NCI-H2227 (cell line): ENCODE data around the gene PLPP7.
"Not testable (repeated sequence)": the region's sequence is repeated elsewhere in the genome, so short reads cannot be mapped to it uniquely, and the experiment has no call there.

Experiments used
- DNase-seq: peaks from one replicate; lab custom pipeline; 2025; ENCODE audit not compliant: unreplicated experiment; lab: John Stamatoyannopoulos, UW

Gene PLPP7

GRCh38 chr9:131289301-131290035, at the start of gene PLPP7:
PLPP7 (plus strand) TSS chr9:131289723; CDS start chr9:131289998, 275 bp downstream.
- DNase-seq: peak; percentile 75

- DNase-seq: no peak
Measured at GRCh38 chr9:131240047-131240921, 49.2 kb upstream of the PLPP7 start.

- not testable (repeated sequence) for DNase-seq
Measured at GRCh38 chr9:131244331-131244730, 45.2 kb upstream of the PLPP7 start.

- DNase-seq: no peak
Measured at GRCh38 chr9:131246618-131247017, 42.9 kb upstream of the PLPP7 start.

DNA sequence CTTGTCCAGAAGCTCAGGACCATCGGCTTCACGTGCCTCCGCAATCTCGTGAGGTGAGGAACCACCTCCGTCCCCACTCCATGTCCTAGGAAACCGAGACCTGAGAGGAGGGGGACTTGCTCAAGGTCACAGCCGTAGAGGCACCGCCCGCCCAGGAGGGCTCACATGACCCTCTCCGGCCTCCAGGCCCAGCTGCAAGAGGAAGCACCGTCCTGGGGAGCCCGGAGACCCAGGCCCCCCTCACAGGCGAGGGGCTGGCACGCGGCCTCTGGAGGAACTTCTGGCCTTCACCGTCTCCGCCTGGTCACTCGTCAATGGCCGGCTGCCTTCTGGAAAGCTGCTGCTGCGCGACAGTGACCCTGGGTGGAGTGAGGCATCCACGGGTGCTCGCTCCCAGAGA, 37.4 kb upstream of the PLPP7 start:
- DNase-seq: no peak

- DNase-seq: no peak
Measured at GRCh38 chr9:131253891-131254491, 35.5 kb upstream of the PLPP7 start.

DNA sequence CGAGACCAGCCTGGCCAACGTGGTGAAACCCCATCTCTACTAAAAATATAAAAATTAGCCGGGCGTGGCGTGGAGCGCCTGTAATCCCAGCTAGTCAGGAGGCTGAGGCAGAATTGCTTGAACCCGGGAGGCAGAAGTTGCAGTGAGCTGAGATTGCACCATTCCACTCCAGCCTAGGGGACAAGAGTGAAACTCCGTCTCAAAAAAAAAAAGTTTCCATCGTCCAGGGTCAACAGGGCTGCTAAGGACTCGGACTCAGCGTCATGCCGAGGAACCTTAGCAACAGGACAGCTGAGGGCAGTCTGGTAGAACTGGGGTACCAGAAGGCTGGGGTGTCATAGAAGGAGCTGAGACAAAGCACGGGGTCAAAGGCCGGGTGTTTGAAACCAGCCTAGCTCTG, 34.9 kb upstream of the PLPP7 start:
- DNase-seq: no peak

DNA sequence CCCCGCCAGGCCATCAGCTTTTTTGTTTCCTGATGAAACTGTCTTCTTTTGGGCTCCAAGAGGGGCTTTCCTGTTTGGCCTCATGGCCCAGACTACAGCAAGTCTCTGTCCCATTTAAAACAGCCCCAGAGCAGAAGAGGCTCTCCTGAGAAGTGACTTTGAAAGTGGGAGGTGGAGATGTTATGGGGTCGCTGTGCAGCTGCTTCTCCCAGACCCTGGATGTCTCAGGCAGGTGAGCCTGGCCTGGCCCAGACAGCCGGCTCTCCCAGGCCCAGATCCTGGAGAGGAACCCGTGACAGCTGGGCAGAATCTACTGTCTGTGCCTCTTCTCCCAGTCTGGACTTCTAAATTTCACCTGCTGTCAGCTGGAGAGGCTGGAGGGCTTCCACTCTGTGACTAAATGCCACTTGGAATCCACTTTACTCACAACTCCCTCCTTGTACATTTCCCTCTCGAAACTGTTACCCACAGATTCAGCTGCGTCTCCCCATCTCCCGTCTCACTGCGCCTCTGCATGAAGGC, 33.8 kb upstream of the PLPP7 start:
- DNase-seq: no peak

- no peak for DNase-seq
Measured at GRCh38 chr9:131257266-131258025, 32.1 kb upstream of the PLPP7 start.

DNA sequence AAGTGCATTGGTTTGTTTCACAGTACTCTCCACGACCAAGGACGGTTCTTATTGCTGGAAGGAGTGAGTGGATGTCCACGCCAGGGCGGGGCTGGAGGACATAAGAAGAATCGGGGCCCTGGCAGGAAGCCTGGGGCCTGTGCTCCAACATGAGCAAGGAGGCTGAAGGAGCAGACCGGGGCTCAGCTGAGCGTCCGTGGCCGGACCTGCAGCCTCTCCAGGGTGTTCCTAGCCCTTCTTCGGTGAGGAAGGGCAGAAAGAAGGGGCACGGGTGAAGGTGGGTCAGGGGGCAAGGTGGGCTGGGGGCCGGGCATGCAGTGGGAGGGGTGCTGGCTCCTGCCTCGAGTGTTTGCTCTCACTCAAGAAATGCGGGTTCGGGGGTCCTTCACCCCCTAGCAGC, 31.3 kb upstream of the PLPP7 start:
- no peak for DNase-seq

- DNase-seq: no peak
Measured at GRCh38 chr9:131258698-131259431, 30.7 kb upstream of the PLPP7 start.

GRCh38 chr9:131259432-131259898, 30.1 kb upstream of the PLPP7 start:
- DNase-seq: no peak

GRCh38 chr9:131259916-131260597, 29.5 kb upstream of the PLPP7 start:
- no peak for DNase-seq

DNA sequence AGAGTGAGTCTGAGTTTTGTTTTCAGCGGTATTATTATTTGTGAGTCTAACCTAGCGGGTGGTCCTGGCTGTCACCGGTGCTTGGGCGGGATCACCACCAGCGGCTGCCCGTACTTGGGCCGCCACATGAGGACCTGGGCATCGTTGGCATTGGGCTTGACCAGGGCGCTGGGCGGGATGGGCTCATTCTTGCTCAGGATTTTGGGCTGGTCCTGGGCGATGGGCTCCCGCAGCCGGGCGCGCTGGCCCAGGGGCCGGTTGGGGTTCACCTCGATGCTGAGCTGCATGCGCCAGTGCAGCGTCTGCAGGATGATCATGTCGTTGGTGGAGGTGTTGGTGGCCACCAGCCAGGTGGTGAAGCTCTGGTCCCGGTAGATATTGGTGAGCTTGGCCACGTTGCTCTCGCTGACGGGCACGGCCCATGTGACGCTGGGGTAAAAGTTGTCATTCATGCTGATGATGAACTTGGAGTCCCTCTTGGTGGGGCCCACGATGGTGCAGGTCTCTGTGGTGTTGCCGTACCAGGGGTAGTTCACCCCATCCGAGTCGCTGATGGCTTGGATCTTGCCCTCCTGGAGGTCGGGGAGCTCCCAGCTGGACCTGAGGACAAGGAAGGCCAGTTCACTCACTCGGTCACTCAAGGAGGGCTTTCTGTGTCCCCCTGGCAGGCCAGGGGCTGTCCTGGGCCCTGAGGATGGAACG, 28.6 kb upstream of the PLPP7 start:
- no peak for DNase-seq

GRCh38 chr9:131262327-131263032, 27.0 kb upstream of the PLPP7 start:
- no peak for DNase-seq

GRCh38 chr9:131263033-131263343, 26.5 kb upstream of the PLPP7 start:
- not testable (repeated sequence) for DNase-seq

GRCh38 chr9:131263701-131264100, 25.8 kb upstream of the PLPP7 start:
- DNase-seq: no peak

GRCh38 chr9:131264231-131264630, 25.3 kb upstream of the PLPP7 start:
- DNase-seq: no peak
